GM08714 (cell line): Measurements from ENCODE around the gene ATAT1.
A peak's percentile ranks its signal among the peaks of the same experiment; 100 is the strongest.

Source experiments
- H3K4me3 ChIP-seq: fragments of 200-500 bp; sonication (Bioruptor generic); 2 replicates; pipeline ENCODE4 v1.5.1; 2014; ENCODE audit warnings: mild to moderate bottlenecking, low read length, inconsistent platforms
- ZNF274 ChIP-seq: IDR thresholded peaks from 2 replicates; pipeline ENCODE4 v1.6.1; 2012; ENCODE audit warnings: mild to moderate bottlenecking, low read depth, low read length

The ATAT1 gene

DNA sequence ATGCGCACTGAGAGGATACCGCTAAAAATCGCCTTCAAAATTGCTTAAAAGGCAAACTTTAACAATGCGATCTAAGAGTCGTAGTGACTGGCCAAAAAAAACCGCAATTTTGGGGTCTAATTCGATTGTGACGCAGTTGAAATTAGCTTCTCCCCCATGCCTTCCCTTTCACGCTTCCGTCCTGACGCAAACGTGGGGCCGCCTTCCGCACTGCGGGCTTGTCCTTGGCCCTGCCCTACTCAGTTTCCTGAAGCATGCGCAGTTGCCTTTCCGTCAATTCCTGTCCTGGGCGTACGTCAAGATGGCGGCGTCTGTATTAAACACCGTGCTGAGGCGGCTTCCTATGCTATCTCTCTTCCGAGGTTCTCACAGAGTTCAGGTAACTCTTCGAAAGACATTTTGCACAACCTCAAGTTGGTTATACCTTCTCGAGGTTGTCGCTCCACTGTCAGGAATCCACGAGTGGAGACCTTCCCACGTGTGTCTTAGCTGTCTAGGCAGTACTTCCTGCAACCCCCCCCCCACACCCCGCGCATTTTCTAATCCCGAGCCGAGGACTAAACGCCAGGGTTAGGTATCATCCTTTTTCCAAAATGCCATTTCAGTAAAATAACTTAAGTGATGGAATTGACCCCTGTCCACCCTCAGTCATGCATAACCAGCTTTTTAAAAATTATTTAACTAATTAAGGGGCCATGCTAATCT, 9.0 kb upstream of the ATAT1 start, which contains the start of gene MRPS18B:
Gene MRPS18B, plus strand, starts transcription at position 276 of the 705 bp plus-strand sequence. Its CDS starts 26 bp downstream, at position 302.
- H3K4me3 ChIP-seq, result peak within 1 kb of the TSS; percentile 95
- no peak for TF ChIP-seq ZNF274

DNA sequence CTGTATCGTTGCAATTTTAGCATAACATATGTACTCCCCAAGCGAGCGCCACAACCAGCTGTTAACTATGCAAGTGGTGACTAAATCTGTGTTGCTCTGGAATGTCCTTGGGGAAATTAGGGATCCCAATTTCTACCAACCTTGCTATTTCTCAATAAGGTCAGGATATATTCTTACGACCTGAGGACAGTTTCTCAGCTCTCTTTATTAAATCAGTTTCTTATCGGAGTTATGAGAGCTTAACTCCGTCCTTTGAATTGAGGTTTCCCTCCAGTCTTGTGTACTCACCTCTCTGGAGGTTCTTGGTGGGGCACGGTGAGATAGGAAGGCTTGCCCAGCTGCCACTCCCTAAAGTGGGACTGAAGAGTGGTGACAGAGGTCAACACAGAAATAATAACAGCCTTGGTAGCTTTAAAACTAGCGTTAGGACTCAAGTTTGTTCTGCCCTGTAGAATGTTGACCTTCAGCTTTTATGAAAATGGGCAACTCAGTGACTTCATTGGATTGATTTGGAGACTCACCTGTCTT, 8.3 kb upstream of the ATAT1 start:
- H3K4me3 ChIP-seq, result peak overlapping the region; percentile 63
- no peak for TF ChIP-seq ZNF274

DNA sequence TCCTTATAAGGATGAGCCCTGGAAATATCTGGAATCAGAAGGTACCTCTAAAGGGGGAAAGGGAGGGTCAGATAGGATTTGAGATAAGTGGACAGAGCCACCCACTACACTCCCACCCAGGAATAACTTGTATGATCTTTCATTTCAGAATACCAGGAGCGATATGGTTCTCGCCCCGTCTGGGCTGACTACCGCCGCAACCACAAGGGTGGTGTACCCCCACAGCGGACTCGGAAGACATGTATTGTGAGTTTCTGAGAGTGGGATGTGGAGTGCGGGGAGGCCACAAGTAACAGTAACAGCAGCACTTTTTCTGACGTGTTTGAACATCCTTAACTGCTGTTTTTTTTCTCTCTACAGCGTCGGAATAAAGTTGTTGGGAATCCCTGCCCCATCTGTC, 7.1 kb upstream of the ATAT1 start:
- H3K4me3 ChIP-seq, result no peak overlapping the region
- TF ChIP-seq ZNF274, result no peak

DNA sequence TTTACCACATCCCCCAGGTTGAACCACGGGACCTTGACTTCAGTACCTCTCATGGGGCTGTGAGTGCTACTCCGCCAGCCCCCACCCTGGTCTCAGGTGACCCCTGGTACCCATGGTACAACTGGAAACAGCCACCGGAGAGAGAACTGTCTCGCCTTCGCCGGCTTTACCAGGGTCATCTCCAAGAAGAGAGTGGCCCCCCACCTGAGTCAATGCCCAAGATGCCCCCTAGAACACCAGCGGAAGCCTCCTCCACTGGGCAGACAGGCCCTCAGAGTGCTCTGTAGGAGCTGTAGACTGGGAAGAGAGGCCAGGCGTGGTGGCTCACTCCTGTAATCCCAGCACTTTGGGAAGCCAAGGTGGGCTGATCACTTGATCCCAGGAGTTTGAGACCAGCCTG, 1.2 kb upstream of the ATAT1 start:
- H3K4me3 ChIP-seq, result no peak overlapping the region
- no peak for TF ChIP-seq ZNF274

DNA sequence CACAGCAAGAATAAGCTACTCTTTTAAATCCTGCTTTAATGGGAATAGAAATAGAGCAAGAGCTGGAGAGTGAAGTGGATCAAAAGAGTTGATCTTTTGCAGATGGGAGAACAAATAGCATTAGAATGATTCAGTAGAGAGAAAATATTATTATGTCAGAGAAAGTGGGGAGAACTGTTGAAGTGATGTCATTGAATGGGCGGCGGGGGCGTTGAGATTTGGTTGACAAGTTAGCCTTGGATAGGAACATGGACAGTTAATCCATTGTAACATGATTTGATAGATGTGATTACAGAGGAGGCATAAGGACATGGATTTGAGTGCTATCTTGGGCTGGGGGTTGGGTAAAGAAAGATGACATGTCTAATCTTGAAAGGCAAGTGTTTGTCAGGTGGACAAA, 9.2 kb downstream of the ATAT1 start:
- no peak for TF ChIP-seq ZNF274
- no peak overlapping the region for H3K4me3 ChIP-seq

DNA sequence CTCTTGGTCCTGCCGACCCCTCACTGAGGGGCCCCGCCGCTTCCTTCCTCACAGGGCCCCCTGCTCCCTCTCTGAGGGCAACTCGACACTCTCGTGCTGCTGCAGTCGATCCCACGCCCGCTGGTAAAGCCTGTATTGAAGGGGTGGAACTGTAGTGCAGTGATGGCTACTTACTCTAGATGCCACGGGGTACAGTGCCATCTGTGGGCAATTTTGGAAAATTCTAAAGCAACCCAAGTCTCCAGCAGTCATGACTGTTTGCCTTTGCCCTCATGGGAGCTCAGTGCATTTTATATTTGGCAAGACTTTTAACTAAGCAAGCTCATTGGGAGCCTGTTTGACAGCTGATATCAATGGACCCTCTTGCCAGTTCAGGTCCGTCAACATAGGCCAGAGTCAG, 13.8 kb downstream of the ATAT1 start:
- H3K4me3 ChIP-seq, result no peak overlapping the region
- TF ChIP-seq ZNF274, result no peak

DNA sequence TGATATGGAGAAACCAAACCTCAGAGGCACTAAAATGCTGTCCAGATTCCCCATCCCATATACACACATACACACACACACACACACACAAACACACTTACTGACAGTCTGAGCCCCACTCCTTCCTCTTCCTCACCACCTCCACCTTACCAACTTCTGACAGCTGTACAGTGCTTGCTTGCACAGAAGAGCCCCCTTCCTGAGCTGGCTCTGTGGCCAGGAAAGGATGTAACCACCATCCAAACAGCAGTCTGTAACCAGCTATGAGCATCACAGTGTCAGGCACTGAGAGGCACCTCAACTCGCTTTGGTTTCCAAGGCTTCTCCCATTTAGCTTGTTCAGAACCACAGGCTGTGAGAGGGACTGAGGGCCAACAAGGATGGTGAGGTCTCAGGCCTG, 14.4 kb downstream of the ATAT1 start:
- H3K4me3 ChIP-seq, result no peak overlapping the region
- no peak for TF ChIP-seq ZNF274

DNA sequence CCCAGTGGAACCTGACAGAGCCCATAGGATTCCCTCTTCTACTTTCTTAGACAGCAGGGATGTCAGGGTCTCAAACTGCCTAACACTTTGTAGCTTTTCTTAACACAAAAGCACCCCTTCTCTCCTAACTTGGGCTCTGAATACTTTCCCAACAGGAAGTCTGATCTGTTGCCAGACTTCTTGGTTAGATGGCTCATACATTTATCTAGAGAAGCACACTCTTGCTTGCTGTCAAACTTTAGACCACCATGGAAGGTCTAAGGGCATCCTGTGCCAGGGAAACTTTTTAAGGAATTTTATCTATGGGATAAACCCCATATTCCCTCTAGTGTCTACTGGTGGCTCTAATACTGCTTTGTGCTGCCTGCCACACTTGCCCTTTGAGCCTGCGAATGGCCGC, 17.0 kb downstream of the ATAT1 start:
- H3K4me3 ChIP-seq, result no peak overlapping the region
- TF ChIP-seq ZNF274, result no peak

DNA sequence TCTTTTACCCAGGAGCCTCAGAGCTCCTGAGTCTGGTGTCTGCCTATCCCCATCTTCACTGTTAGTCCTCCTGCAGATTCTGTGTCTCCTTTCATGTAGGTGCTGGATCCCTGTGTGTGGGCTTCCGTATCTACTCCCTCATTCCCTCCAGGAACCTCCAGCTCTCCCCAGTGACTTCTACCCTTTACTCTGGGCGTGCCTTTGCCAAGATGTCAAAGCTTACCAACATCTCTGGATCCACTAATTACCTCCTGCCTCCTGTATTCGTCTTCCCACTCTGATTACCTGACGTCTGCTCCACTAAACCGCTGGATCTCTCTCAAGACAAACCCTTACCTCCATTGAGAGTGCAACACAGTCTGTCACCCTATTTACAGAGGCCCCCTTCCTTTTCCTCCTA, 18.1 kb downstream of the ATAT1 start:
- no peak overlapping the region for H3K4me3 ChIP-seq
- no peak for TF ChIP-seq ZNF274

DNA sequence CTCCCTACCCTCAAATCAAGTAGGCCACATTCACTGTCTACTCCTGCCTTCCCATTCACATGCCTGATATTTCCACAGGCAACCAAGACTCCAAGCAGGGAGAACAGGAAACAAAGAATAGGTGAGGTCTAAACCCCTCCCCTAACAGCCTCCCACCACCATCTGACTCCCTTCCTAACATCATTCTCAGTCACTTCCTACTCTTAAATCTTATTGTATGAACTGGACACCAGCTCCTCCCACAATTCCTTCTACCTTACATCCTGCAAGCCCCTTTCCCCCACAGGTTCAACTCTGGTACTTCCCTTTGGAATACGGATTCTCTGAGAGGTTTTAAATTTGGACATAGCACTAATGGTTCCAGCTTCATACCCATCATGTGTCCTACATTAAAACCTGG, 19.3 kb downstream of the ATAT1 start:
- H3K4me3 ChIP-seq, result no peak overlapping the region
- TF ChIP-seq ZNF274, result no peak

DNA sequence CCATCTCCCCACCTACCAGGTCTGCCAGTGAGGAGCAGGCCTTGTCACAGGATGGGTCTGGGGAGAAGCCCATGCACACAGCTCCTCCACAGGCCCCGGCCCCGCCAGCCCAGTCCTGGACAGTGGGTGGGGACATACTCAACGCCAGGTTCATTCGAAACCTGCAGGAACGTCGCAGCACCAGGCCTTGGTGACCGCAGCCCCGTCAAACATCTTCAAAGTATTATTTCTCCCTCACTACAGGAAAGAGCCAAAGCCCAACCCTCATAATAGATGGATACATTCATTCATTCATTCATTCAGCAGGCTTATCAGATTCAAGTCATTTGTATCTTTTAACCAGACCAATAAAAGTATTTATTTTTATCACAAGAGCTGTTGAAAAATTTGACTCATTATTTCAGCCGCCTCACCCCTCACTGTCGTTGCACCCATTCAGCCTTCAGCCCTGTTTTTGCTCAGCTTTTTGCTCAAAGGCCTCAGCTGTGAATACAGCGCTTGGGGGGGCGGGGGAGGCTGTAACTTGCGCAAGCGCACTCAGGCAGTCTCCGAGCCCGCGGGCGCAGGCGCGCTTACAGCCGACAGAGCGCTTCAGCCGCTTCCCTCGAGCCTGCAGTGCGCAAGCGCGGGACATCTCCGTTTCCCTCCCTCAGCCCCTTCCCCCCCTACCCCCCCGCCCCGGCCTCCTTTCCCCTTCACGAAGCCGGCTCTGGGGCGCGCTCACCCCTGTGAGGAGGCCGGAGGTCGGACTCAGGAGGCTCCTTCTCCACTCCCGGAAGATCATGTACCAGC, 20.0 kb downstream of the ATAT1 start, which contains the start of gene C6orf136:
Gene C6orf136, plus strand, starts transcription at position 684 of the 792 bp plus-strand sequence. Its CDS starts 99 bp downstream, at position 783.
- TF ChIP-seq ZNF274, result no peak

DNA sequence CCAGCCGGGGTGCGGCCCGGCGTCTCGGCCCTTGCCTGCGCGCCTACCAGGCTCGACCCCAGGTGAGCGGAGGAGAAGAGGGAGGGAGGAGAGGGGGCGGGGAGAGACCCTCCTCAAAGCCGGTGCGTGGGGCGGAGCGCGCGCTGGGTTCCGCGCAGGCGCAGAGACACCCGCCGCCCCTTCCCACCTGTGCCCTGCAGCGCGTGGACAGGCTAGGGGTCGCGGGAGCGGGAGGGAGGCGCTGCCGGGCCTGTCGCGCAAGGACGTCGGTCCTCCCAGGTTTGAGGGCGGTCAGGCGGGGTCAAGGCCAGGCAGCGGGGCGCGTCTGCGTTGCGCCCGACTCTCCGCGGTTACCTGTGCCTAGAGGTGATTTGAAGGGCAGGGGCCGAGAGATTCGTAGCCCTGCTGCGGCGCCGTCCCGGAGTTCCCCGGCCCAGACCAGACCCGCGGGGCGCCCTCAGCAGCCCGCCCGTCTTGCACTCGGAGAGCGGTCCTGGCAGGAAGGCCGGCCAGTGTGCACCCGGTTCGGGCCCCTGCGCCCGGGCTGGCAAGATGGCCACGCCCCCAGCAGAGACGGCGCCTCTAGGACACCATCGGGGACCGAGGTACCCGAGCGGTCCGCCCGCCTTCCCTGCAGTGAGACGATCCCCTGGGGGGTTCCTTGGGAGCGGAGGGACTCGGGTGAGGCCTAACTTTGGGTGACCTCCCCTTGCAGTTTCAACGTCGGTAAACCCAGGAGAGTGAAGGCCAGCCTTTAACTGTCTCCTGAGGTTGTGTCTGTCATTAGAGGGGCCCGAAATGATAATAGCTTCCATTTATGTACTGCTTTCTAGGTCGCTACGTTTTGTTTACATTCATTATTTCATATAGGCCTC, 20.8 kb downstream of the ATAT1 start:
- no peak for TF ChIP-seq ZNF274
- H3K4me3 ChIP-seq, result peak overlapping the region; percentile 90

More for the DNA sequence above, 20.0 kb downstream of the ATAT1 start, which contains the start of gene C6orf136:
- H3K4me3 ChIP-seq, result peak within 1 kb of the TSS; percentile 90

DNA sequence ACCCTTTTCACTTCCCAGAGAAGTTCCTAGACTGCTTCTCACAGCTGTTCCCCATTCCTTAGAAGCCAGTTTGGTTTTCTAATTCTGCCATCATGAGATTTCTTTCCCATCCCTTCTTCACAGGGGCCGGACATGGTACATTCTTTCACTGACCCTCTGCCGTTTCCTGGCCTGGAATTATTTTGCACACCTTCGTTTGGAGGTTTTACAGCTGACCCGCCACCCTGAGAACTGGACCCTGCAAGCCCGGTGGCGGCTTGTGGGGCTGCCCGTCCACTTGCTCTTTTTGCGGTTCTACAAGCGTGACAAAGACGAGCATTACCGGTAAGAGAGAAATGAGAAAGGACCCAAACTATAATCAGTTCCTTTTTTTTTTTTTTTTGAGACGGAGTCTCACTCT, 24.5 kb downstream of the ATAT1 start:
- H3K4me3 ChIP-seq, result no peak overlapping the region
- TF ChIP-seq ZNF274, result no peak
